Osteocyte (in vitro differentiated cells): ENCODE results near the gene EPS8. TPM values are rescaled to one million over a fixed set of nuclear protein-coding genes. Genes with fewer than 3 reads are reported as not detected.

ENCODE experiments used
- DNase-seq: peaks from one replicate; pipeline ENCODE4 v3.0.0; 2021; ENCODE audit warnings: mixed read lengths; ENCODE audit not compliant: unreplicated experiment; ENCODE audit errors: extremely low spot score
- H3K27ac Mint-ChIP-seq: one replicate; pipeline ENCODE4 v1.8.0; 2021; ENCODE audit warnings: mild to moderate bottlenecking, mixed read lengths; ENCODE audit not compliant: unreplicated experiment
- H3K27me3 Mint-ChIP-seq: one replicate; pipeline ENCODE4 v1.8.0; 2021; ENCODE audit warnings: mixed read lengths; ENCODE audit not compliant: unreplicated experiment
- H3K36me3 Mint-ChIP-seq: one replicate; pipeline ENCODE4 v1.8.0; 2021; ENCODE audit warnings: mixed read lengths; ENCODE audit not compliant: unreplicated experiment
- H3K4me1 Mint-ChIP-seq: one replicate; pipeline ENCODE4 v1.8.0; 2021; ENCODE audit warnings: mixed read lengths; ENCODE audit not compliant: unreplicated experiment
- H3K4me3 Mint-ChIP-seq: one replicate; pipeline ENCODE4 v1.8.0; 2021; ENCODE audit warnings: mild to moderate bottlenecking, moderate library complexity, mixed read lengths; ENCODE audit not compliant: unreplicated experiment
- H3K9me3 Mint-ChIP-seq: one replicate; pipeline ENCODE4 v1.8.0; 2021; ENCODE audit warnings: mixed read lengths; ENCODE audit not compliant: unreplicated experiment
- total RNA-seq: library from RNA; stranded (reverse); gene quantifications from 2 replicates; pipeline ENCODE4 v1.2.1, GENCODE V29; 2021
- TF ChIP-seq, protein P1 (sequence below): fragments of 200-600 bp; sonication (generic); IDR thresholded peaks from 2 replicates; pipeline ENCODE4 v1.5.0; 2021; ENCODE audit warnings: antibody characterized with exemption, mild to moderate bottlenecking, moderate library complexity

EPS8 gene
- total RNA-seq, 1 donor from 2014 or later, result 308 TPM

DNA sequence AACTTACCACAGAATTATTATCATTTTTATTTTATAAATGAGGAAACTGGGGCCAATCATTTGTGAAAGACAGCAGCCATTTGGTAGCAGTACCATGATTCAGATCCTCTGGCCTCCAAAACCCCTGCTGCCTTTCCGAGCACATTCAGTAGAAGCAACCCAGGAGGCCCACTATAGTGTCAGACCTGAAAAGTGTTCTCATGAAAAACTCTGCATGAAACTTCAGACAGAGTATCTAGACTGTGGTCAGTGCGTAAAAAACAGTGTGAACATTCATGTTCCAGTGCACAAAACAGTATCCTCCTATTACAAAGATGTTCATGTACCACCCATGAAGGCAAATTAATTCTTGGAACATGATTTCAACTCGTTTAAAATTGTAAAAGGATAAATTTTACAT lies 112.0 kb downstream of the EPS8 start:
- Mint-ChIP-seq H3K4me1 (peaks cover 73% of the 10 kb centered on the region), H3K36me3 (peaks cover 45% of the 10 kb centered on the region), H3K9me3 (no peaks in the 10 kb centered on the region), H3K4me3 (no peak overlapping the region), H3K27me3 (no peaks in the 10 kb centered on the region), H3K27ac (peak overlapping the region; percentile 79)
- DNase-seq, result no peak
- TF ChIP-seq, protein P1, sequence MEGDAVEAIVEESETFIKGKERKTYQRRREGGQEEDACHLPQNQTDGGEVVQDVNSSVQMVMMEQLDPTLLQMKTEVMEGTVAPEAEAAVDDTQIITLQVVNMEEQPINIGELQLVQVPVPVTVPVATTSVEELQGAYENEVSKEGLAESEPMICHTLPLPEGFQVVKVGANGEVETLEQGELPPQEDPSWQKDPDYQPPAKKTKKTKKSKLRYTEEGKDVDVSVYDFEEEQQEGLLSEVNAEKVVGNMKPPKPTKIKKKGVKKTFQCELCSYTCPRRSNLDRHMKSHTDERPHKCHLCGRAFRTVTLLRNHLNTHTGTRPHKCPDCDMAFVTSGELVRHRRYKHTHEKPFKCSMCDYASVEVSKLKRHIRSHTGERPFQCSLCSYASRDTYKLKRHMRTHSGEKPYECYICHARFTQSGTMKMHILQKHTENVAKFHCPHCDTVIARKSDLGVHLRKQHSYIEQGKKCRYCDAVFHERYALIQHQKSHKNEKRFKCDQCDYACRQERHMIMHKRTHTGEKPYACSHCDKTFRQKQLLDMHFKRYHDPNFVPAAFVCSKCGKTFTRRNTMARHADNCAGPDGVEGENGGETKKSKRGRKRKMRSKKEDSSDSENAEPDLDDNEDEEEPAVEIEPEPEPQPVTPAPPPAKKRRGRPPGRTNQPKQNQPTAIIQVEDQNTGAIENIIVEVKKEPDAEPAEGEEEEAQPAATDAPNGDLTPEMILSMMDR, result no peak

DNA sequence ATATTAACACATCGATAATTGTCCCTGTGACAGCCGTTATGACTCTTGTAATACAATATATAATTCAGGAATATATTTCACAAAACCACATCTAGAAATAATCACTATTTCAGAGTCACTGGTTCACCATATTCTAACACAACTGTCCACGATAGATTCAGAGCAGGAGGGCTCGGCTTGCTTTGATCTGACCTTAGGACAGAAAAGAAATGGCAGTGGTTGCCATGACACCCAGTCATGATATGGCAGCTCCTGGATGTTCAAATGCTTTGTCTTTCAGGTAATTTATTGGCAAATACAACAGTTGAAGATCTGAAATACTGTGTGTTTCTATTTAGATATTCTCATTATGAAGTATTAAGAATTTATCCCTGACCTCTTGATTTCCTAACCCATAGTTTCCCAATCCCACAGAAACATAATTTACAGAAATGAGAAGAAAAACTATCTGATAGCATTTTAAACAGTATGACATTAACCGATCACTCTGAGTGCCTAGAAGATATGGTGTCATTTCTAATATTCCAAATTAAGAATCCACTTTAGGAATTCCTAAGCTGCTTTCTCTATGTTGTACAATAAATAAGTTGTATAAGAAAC lies 116.4 kb downstream of the EPS8 start:
- H3K27me3 Mint-ChIP-seq, result no peaks in the 10 kb centered on the region
- DNase-seq, result no peak
- H3K4me3 Mint-ChIP-seq, result no peak overlapping the region
- H3K27ac Mint-ChIP-seq, result peak overlapping the region; percentile 24
- H3K36me3 Mint-ChIP-seq, result peaks cover 41% of the 10 kb centered on the region
- peaks cover 75% of the 10 kb centered on the region for H3K4me1 Mint-ChIP-seq
- TF ChIP-seq, protein P1, result no peak
- no peaks in the 10 kb centered on the region for H3K9me3 Mint-ChIP-seq

DNA sequence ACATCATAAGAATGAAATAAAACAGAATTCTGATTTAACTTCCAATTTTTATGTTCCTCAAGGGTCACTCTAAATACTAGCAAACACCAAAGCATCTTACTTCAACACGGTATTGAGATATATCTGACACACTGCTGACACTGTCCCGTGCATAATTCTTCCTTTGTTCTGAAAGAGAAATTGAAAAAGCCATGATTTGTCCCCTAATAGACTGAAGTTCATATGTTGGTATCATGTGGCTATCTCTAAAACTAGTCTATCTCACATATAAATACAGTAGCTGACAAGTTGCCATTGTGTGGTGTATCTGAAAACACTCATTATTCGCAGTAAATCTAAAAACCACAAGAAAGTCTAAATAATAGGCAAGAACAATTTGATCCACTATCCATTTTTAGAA lies 118.4 kb downstream of the EPS8 start:
- no peak for DNase-seq
- H3K4me3 Mint-ChIP-seq, result no peak overlapping the region
- peaks cover 49% of the 10 kb centered on the region for H3K36me3 Mint-ChIP-seq
- no peak overlapping the region for H3K27ac Mint-ChIP-seq
- TF ChIP-seq, protein P1, result no peak
- H3K27me3 Mint-ChIP-seq, result no peaks in the 10 kb centered on the region
- H3K9me3 Mint-ChIP-seq, result no peaks in the 10 kb centered on the region
- H3K4me1 Mint-ChIP-seq, result peaks cover 60% of the 10 kb centered on the region

DNA sequence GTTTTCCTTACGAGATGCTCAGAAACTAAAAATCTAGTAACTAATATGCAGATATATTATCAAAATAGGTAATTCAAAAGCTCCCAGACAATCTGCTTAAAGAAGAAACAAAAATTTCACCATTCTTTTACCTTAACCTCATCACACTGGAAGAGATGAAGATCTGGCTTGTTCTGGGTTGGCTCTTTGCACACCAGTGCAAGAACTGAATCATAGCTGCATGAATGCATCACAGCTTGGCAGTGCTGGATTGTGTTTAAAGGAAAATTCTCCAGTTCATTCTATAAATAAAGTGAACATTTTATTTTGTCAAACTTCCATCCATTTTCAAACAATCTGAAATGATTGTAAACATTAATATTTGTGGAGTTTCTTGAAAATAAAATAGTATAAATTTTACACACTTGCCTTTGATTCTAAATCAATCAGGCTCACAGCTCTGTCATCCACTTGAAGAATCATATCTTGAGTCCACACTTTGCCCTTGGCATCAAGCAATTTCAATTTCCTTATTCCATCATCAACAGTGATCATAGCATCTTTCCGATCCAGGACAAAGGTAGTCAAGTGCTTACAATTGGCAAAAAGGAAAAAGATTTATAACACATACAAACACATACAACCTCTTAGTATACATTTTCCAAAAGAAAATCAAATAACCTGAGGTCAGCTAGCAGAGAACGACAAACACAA lies 119.8 kb downstream of the EPS8 start:
- Mint-ChIP-seq H3K27me3 (no peaks in the 10 kb centered on the region), H3K27ac (peak overlapping the region; percentile 63), H3K9me3 (no peaks in the 10 kb centered on the region), H3K4me1 (peaks cover 50% of the 10 kb centered on the region), H3K36me3 (peaks cover 54% of the 10 kb centered on the region), H3K4me3 (no peak overlapping the region)
- TF ChIP-seq, protein P1, result no peak
- no peak for DNase-seq

DNA sequence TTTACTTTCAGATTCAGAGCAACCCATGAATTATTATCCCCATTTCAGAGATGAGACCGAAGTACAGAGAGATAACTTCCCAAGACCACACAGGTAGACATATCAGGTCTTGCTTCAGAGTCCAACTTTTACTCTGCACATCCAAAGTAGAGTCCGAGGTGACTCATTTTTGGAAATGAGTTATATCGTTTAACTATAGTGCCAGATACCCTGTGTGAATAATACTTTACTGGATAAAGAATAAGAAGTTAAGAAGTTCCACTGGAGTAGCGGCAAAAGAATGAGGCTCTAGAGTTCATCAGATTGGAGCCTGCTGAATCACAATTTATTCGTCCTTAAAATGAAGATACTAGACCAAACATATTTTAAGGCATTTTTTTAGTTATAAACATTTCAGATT lies 124.7 kb downstream of the EPS8 start:
- Mint-ChIP-seq H3K9me3 (no peaks in the 10 kb centered on the region), H3K36me3 (peaks cover 75% of the 10 kb centered on the region)

More for the DNA sequence above, 124.7 kb downstream of the EPS8 start:
- H3K4me3 Mint-ChIP-seq, result no peak overlapping the region
- H3K27me3 Mint-ChIP-seq, result no peaks in the 10 kb centered on the region
- TF ChIP-seq, protein P1, result no peak
- no peak for DNase-seq
- H3K27ac Mint-ChIP-seq, result peak overlapping the region; percentile 62
- peaks cover 25% of the 10 kb centered on the region for H3K4me1 Mint-ChIP-seq
